A375 (cell line): Measurements from ENCODE around the gene TMEM171. TPM values are rescaled to one million over a fixed set of nuclear protein-coding genes. Genes with fewer than 3 reads are reported as not detected.

Source experiments
- total RNA-seq: library from RNA; depleted of rRNA; stranded (reverse); fragments of >200 nt; shearing (Covaris generic); gene quantifications from 2 replicates; pipeline ENCODE4 v1.2.3, GENCODE V29; 2014; rRNA removed

TMEM171 gene, protein sequence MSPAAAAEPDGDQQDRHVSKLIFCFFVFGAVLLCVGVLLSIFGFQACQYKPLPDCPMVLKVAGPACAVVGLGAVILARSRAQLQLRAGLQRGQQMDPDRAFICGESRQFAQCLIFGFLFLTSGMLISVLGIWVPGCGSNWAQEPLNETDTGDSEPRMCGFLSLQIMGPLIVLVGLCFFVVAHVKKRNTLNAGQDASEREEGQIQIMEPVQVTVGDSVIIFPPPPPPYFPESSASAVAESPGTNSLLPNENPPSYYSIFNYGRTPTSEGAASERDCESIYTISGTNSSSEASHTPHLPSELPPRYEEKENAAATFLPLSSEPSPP
- 3.5 and 3.7 TPM in 2 replicates for total RNA-seq

DNA sequence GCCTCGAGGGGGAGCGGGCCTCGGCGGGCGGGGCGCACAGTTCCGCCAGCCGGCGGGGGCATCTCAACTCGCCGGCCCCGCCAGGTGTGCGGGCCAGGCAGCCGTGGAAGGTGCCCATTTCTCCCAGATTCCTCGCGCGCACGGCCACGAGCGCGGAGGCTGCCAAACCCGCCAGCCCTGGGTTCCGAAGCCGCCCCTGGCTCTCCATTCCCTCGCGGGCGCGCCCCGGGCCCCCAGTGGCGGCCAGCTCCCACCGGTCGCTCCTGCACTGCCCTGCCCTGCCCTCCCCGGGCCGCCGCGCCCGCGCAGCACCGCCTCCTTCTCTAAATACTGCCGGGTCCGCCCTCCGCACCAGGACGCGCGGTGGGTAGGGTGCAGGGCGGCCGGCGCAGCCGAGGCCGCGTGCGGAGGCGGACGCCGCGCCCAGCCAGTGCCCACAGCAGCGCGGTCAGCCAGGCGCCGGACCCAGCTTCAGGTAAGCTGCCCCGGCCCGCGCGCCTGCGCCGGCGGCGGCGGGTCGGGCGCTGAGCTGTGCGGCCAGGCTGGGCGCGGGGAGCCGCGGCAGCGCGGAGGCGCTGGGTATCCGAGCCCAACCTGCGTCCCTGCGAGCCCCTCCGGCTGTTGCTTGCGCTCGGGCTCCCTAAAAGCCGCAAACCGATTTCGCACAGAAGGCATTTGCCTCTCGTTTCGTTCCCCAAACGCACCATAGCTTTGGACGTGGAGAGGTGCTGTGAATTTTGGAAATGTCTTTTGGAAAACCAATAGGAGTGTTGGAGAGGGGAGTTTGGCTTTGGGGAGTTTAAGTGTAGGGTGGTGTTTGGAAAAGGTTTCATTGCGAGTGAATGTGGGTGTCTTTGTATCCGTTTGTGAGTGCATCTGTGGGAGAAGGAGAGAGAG, at the start of gene TMEM171:
Gene TMEM171 (plus strand): TSS at position 354 of the 897 bp plus-strand sequence. CDS start 2,799 bp downstream, outside the sequence.

DNA sequence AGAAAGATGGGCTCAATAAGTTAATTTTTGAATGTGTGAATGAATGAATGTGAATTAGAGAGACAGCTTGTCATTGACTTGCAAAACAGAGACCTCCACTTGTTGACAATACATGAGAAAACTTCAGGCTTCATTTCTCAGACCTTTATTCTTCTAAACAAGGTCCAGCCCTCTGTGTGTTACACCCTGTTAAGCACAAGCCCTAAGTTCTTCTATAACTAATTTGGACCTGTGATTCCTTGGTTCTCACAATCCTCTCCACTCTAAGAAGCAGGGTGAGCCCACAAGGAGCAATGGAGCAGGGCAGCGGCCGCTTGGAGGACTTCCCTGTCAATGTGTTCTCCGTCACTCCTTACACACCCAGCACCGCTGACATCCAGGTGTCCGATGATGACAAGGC, 52.6 kb downstream of the TMEM171 start, which contains the start of gene TMEM174:
Gene TMEM174 (plus strand): TSS at position 243 of the 400 bp plus-strand sequence. CDS start 51 bp downstream, at position 294.

Other genes with a start within 250 kb of the TMEM171 start
- gene FCHO2, start 164.5 kb upstream of the TMEM171 start, total RNA-seq = 3.6 and 5.4 TPM in 2 replicates
- not detected in 2 replicates for gene TMEM174, start 52.6 kb downstream of the TMEM171 start, total RNA-seq